Endothelial cell (in vitro differentiated cells): ENCODE results near the gene MSRB2. TPM values are rescaled to one million over a fixed set of nuclear protein-coding genes. Genes with fewer than 3 reads are reported as not detected.

Experiments
- DNase-seq: peaks from one replicate; pipeline ENCODE4 v3.0.0; 2021; ENCODE audit warnings: low spot score
- H3K27ac Mint-ChIP-seq: one replicate; pipeline ENCODE4 v1.8.0; 2021; ENCODE audit warnings: mixed read lengths, inconsistent platforms; ENCODE audit not compliant: unreplicated experiment
- H3K27me3 Mint-ChIP-seq: one replicate; pipeline ENCODE4 v1.8.0; 2021; ENCODE audit warnings: mild to moderate bottlenecking, moderate library complexity, mixed read lengths, inconsistent platforms; ENCODE audit not compliant: unreplicated experiment
- H3K36me3 Mint-ChIP-seq: one replicate; pipeline ENCODE4 v1.8.0; 2021; ENCODE audit warnings: mild to moderate bottlenecking, low read depth, mixed read lengths, inconsistent platforms; ENCODE audit not compliant: unreplicated experiment
- H3K4me1 Mint-ChIP-seq: one replicate; pipeline ENCODE4 v1.8.0; 2021; ENCODE audit warnings: mild to moderate bottlenecking, mixed read lengths, inconsistent platforms; ENCODE audit not compliant: unreplicated experiment
- H3K4me3 Mint-ChIP-seq: one replicate; pipeline ENCODE4 v1.8.0; 2021; ENCODE audit warnings: mild to moderate bottlenecking, mixed read lengths, inconsistent platforms; ENCODE audit not compliant: unreplicated experiment
- H3K9me3 Mint-ChIP-seq: one replicate; pipeline ENCODE4 v1.8.0; 2021; ENCODE audit warnings: mixed read lengths, inconsistent platforms; ENCODE audit not compliant: unreplicated experiment
- CTCF ChIP-seq: fragments of 200-600 bp; sonication (generic); IDR thresholded peaks from one replicate; pipeline ENCODE4 v1.5.0; 2021; ENCODE audit warnings: antibody characterized with exemption; ENCODE audit not compliant: unreplicated experiment
- total RNA-seq: library from RNA; stranded (reverse); fragmentation: NEBNext Ultra II Directional; extraction: Animal tissue kit (Norgen Biotek cat#: 25700); gene quantifications from one replicate; pipeline ENCODE4 v1.2.1, GENCODE V29; 2021; ENCODE audit not compliant: unreplicated experiment

MSRB2 gene
- total RNA-seq, 1 donor from 2014 or later: 29.9 TPM

- Mint-ChIP-seq H3K27ac (no peak overlapping the region), H3K9me3 (no peaks in the 10 kb centered on the region), H3K4me3 (no peak overlapping the region), H3K27me3 (no peaks in the 10 kb centered on the region), H3K36me3 (no peaks in the 10 kb centered on the region), H3K4me1 (peaks cover 10% of the 10 kb centered on the region)
- no peak for DNase-seq
- TF ChIP-seq CTCF: no peak
Measured at GRCh38 chr10:23051855-23052331, 43.5 kb upstream of the MSRB2 start.

GRCh38 chr10:23053036-23053435, 42.3 kb upstream of the MSRB2 start:
- Mint-ChIP-seq H3K4me3 (no peak overlapping the region), H3K9me3 (no peaks in the 10 kb centered on the region), H3K4me1 (peaks cover 10% of the 10 kb centered on the region), H3K27me3 (no peaks in the 10 kb centered on the region), H3K36me3 (no peaks in the 10 kb centered on the region), H3K27ac (no peak overlapping the region)
- no peak for TF ChIP-seq CTCF
- no peak for DNase-seq

DNA sequence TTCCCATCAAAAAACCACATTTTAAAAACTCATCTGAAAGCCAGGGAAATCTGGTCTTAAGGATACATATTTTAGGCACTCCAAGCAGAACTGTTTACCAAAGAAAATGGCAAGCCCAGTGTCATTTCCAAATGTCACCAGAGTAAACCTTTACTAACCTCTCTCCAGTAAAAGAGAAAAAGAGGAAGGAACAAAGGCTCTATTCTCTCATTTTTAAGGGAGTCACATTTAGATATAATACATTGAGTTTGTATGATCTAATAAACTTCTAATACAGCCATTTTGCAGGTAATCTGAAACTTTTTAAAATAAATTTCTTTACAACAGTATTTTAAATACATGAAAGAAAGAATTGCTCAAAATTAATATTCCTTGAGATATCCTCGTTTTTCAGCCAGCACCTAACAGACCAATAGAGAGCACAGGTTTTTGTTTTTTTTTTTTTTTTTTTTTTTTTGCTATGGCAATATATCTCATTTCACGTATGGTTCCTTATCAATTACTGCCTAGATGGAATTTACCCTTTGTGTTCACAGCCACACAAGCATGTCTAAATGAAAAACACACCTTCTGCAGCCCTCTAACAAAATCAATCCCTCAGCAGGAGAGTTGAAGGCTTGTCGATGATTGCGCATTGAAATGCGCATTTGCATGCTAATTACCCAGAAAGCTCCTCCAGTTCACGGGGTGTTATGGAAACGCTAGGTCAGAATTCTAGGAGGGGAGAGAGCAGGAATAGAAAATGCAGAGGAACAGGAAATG, 39.8 kb upstream of the MSRB2 start:
- Mint-ChIP-seq H3K36me3 (peaks cover 7% of the 10 kb centered on the region), H3K27ac (no peak overlapping the region)
- no peak for TF ChIP-seq CTCF

DNA sequence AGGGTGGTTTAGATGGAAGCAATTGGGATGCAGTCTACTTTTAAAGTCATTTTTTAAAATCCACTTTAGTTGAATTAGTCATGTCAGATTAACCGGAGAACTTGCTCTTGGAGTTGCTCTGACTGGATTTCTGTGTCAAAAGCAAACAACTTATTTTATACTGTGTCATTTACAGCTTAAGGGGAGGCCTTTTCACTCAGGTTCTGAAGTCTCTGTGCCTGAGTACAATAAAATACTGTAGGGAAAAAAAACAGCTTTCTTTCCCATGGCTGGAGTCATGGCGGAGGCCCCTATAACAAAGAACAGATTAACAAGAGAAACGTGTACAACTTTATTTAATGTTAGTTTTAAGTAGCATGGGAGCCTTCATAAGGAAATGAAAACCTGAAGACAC, 39.2 kb upstream of the MSRB2 start:
- peaks cover 8% of the 10 kb centered on the region for H3K4me1 Mint-ChIP-seq
- no peak for TF ChIP-seq CTCF
- DNase-seq: no peak
- no peak overlapping the region for H3K27ac Mint-ChIP-seq
- H3K4me3 Mint-ChIP-seq: no peak overlapping the region
- no peaks in the 10 kb centered on the region for H3K27me3 Mint-ChIP-seq
- no peaks in the 10 kb centered on the region for H3K9me3 Mint-ChIP-seq
- H3K36me3 Mint-ChIP-seq: peaks cover 12% of the 10 kb centered on the region

More for the DNA sequence above, 39.8 kb upstream of the MSRB2 start:
- Mint-ChIP-seq H3K27me3 (no peaks in the 10 kb centered on the region), H3K4me3 (no peak overlapping the region), H3K4me1 (peaks cover 10% of the 10 kb centered on the region), H3K9me3 (no peaks in the 10 kb centered on the region)
- no peak for DNase-seq

GRCh38 chr10:23058366-23058765, 37.0 kb upstream of the MSRB2 start:
- Mint-ChIP-seq H3K36me3 (peaks cover 12% of the 10 kb centered on the region), H3K27me3 (no peaks in the 10 kb centered on the region), H3K4me3 (no peak overlapping the region), H3K9me3 (no peaks in the 10 kb centered on the region), H3K27ac (no peak overlapping the region), H3K4me1 (peaks cover 10% of the 10 kb centered on the region)
- DNase-seq: no peak
- no peak for TF ChIP-seq CTCF
